Neural progenitor cell (in vitro differentiated cells): Measurements from ENCODE around the gene ARSB. TPM values are rescaled to one million over a fixed set of nuclear protein-coding genes. Genes with fewer than 3 reads are reported as not detected.

Experiments used
- DNase-seq: peaks from one replicate; pipeline ENCODE4 v3.0.0-alpha.2; 2016; ENCODE audit warnings: low spot score
- H2AFZ ChIP-seq: fragments of 200-600 bp; sonication (generic); replicated peaks from 2 replicates; pipeline ENCODE4 v1.6.1; 2016; ENCODE audit warnings: antibody characterized with exemption
- H3F3A ChIP-seq: fragments of 200-600 bp; sonication (generic); 2 replicates; pipeline ENCODE4 v1.6.1; 2016; ENCODE audit warnings: antibody characterized with exemption, low read depth
- H3K27ac ChIP-seq: fragments of 200-600 bp; sonication (generic); 2 replicates; pipeline ENCODE4 v1.5.1; 2016; ENCODE audit warnings: mild to moderate bottlenecking
- H3K27me3 ChIP-seq: fragments of 200-600 bp; sonication (generic); 2 replicates; pipeline ENCODE4 v1.6.1; 2016; ENCODE audit warnings: mild to moderate bottlenecking, moderate library complexity
- H3K36me3 ChIP-seq: fragments of 200-600 bp; sonication (generic); 2 replicates; pipeline ENCODE4 v1.5.1; 2016
- H3K4me1 ChIP-seq: fragments of 200-600 bp; sonication (generic); 2 replicates; pipeline ENCODE4 v1.6.1; 2016; ENCODE audit warnings: mixed run types
- H3K4me2 ChIP-seq: fragments of 200-600 bp; sonication (generic); 2 replicates; pipeline ENCODE4 v1.6.1; 2016
- H3K4me3 ChIP-seq: fragments of 200-600 bp; sonication (generic); 2 replicates; pipeline ENCODE4 v1.5.1; 2016
- H3K79me2 ChIP-seq: fragments of 200-600 bp; sonication (generic); 2 replicates; pipeline ENCODE4 v1.6.1; 2016; ENCODE audit warnings: low read depth
- H3K9ac ChIP-seq: fragments of 200-600 bp; sonication (generic); 2 replicates; pipeline ENCODE4 v1.6.1; 2016
- H3K9me3 ChIP-seq: fragments of 200-600 bp; sonication (generic); 2 replicates; pipeline ENCODE4 v1.5.1; 2016; ENCODE audit warnings: low read depth
- H4K20me1 ChIP-seq: fragments of 200-600 bp; sonication (generic); 2 replicates; pipeline ENCODE4 v1.6.1; 2016; ENCODE audit warnings: low read depth
- H3K27ac Mint-ChIP-seq: 3 replicates; pipeline ENCODE4 v1.8.0; 2021; ENCODE audit warnings: mixed read lengths
- H3K27me3 Mint-ChIP-seq: 2 replicates; pipeline ENCODE4 v1.8.0; 2022; ENCODE audit warnings: low read depth, mild to moderate bottlenecking, inconsistent platforms, moderate library complexity, mixed read lengths; ENCODE audit not compliant: insufficient read depth
- H3K36me3 Mint-ChIP-seq: 3 replicates; pipeline ENCODE4 v1.8.0; 2021; ENCODE audit warnings: mixed read lengths
- H3K4me1 Mint-ChIP-seq: 3 replicates; pipeline ENCODE4 v1.8.0; 2021; ENCODE audit warnings: mixed read lengths
- H3K4me3 Mint-ChIP-seq: 3 replicates; pipeline ENCODE4 v1.8.0; 2021; ENCODE audit warnings: mild to moderate bottlenecking, moderate library complexity, mixed read lengths
- H3K9me3 Mint-ChIP-seq: 3 replicates; pipeline ENCODE4 v1.8.0; 2020; ENCODE audit warnings: mixed read lengths
- EZH2 ChIP-seq: fragments of 200-600 bp; sonication (generic); IDR thresholded peaks from 2 replicates; pipeline ENCODE4 v1.6.1; 2017; ENCODE audit warnings: antibody characterized with exemption, mild to moderate bottlenecking, moderate library complexity
- EZH2phosphoT487 ChIP-seq: fragments of 200-600 bp; sonication (generic); IDR thresholded peaks from 2 replicates; pipeline ENCODE4 v1.6.1; 2017; ENCODE audit warnings: antibody characterized with exemption
- total RNA-seq: library from RNA; depleted of rRNA; stranded (reverse); fragments of >200 nt; gene quantifications from 2 replicates; pipeline ENCODE4 v1.2.3, GENCODE V29; 2015; ENCODE audit warnings: low replicate concordance
- TF ChIP-seq, protein P1 (sequence below): fragments of 200-600 bp; sonication (generic); IDR thresholded peaks from 2 replicates; pipeline ENCODE4 v1.5.1; 2017; ENCODE audit warnings: antibody characterized with exemption, mild to moderate bottlenecking

ARSB gene
- total RNA-seq, 1 donor from 2014 or later = 15.3 TPM

GRCh38 chr5:78923622-78923970 lies 61.5 kb downstream of the ARSB start:
- DNase-seq = no peak
- no peak overlapping the region for H3K4me3 ChIP-seq
- no peaks in the 10 kb centered on the region for H4K20me1 ChIP-seq
- TF ChIP-seq, protein P1, sequence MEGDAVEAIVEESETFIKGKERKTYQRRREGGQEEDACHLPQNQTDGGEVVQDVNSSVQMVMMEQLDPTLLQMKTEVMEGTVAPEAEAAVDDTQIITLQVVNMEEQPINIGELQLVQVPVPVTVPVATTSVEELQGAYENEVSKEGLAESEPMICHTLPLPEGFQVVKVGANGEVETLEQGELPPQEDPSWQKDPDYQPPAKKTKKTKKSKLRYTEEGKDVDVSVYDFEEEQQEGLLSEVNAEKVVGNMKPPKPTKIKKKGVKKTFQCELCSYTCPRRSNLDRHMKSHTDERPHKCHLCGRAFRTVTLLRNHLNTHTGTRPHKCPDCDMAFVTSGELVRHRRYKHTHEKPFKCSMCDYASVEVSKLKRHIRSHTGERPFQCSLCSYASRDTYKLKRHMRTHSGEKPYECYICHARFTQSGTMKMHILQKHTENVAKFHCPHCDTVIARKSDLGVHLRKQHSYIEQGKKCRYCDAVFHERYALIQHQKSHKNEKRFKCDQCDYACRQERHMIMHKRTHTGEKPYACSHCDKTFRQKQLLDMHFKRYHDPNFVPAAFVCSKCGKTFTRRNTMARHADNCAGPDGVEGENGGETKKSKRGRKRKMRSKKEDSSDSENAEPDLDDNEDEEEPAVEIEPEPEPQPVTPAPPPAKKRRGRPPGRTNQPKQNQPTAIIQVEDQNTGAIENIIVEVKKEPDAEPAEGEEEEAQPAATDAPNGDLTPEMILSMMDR = no peak
- TF ChIP-seq EZH2phosphoT487 (no peak), EZH2 (no peak)
- H3K4me3 Mint-ChIP-seq = no peak overlapping the region
- H3K4me2 ChIP-seq = no peak overlapping the region
- H3K4me1 Mint-ChIP-seq = peaks cover 49% of the 10 kb centered on the region
- peaks cover 5% of the 10 kb centered on the region for H3K36me3 Mint-ChIP-seq
- H3K27ac ChIP-seq = no peak overlapping the region
- H3K4me1 ChIP-seq = peaks cover 37% of the 10 kb centered on the region
- no peaks in the 10 kb centered on the region for H3K9me3 Mint-ChIP-seq
- H3K9ac ChIP-seq = no peak overlapping the region
- H3K27me3 Mint-ChIP-seq = no peaks in the 10 kb centered on the region
- no peaks in the 10 kb centered on the region for H3K36me3 ChIP-seq
- H2AFZ ChIP-seq = no peak overlapping the region
- no peaks in the 10 kb centered on the region for H3K79me2 ChIP-seq
- H3K9me3 ChIP-seq = no peaks in the 10 kb centered on the region
- no peaks in the 10 kb centered on the region for H3K27me3 ChIP-seq
- peaks cover 17% of the 10 kb centered on the region for H3F3A ChIP-seq
- no peak overlapping the region for H3K27ac Mint-ChIP-seq

- Histone ChIP-seq H3K4me2 (no peak overlapping the region), H2AFZ (no peak overlapping the region), H3K79me2 (no peaks in the 10 kb centered on the region), H3K27ac (no peak overlapping the region), H3K9me3 (no peaks in the 10 kb centered on the region), H3K4me3 (no peak overlapping the region), H3K36me3 (no peaks in the 10 kb centered on the region), H3K27me3 (no peaks in the 10 kb centered on the region), H3F3A (peaks cover 17% of the 10 kb centered on the region), H3K9ac (no peak overlapping the region), H4K20me1 (no peaks in the 10 kb centered on the region), H3K4me1 (peaks cover 37% of the 10 kb centered on the region)
- TF ChIP-seq, protein P1 = no peak
- TF ChIP-seq EZH2 (no peak), EZH2phosphoT487 (no peak)
- no peak overlapping the region for H3K27ac Mint-ChIP-seq
- DNase-seq = no peak
- no peak overlapping the region for H3K4me3 Mint-ChIP-seq
- peaks cover 51% of the 10 kb centered on the region for H3K4me1 Mint-ChIP-seq
- no peaks in the 10 kb centered on the region for H3K27me3 Mint-ChIP-seq
- H3K36me3 Mint-ChIP-seq = peaks cover 5% of the 10 kb centered on the region
- H3K9me3 Mint-ChIP-seq = no peaks in the 10 kb centered on the region
Observed at GRCh38 chr5:78922879-78923621, 62.1 kb downstream of the ARSB start.

GRCh38 chr5:78920604-78921003 lies 64.5 kb downstream of the ARSB start:
- no peaks in the 10 kb centered on the region for H3K27me3 Mint-ChIP-seq
- Histone ChIP-seq H3K36me3 (no peaks in the 10 kb centered on the region), H3K9ac (no peak overlapping the region), H4K20me1 (no peaks in the 10 kb centered on the region), H3K9me3 (no peaks in the 10 kb centered on the region), H3F3A (no peaks in the 10 kb centered on the region), H3K79me2 (no peaks in the 10 kb centered on the region), H2AFZ (no peak overlapping the region), H3K27ac (no peak overlapping the region), H3K4me2 (no peak overlapping the region), H3K4me1 (peaks cover 14% of the 10 kb centered on the region), H3K27me3 (no peaks in the 10 kb centered on the region), H3K4me3 (no peak overlapping the region)
- no peak overlapping the region for H3K4me3 Mint-ChIP-seq
- H3K36me3 Mint-ChIP-seq = peaks cover 7% of the 10 kb centered on the region
- DNase-seq = no peak
- H3K4me1 Mint-ChIP-seq = peaks cover 37% of the 10 kb centered on the region
- no peak for TF ChIP-seq EZH2
- TF ChIP-seq EZH2phosphoT487 = no peak
- TF ChIP-seq, protein P1 = peak; percentile 30
- H3K9me3 Mint-ChIP-seq = no peaks in the 10 kb centered on the region
- peak overlapping the region; percentile 68 for H3K27ac Mint-ChIP-seq
